ENCODE measurements around the gene SASH1.
"Not testable (repeated sequence)": the region's sequence is repeated elsewhere in the genome, so short reads cannot be mapped to it uniquely, and the experiment has no call there.

- TF ChIP-seq CTCF (IDR thresholded peaks at IDR 0.05; ENCODE audit: extremely low read depth in 1 of 2, insufficient read depth in 1 of 2, low read depth in 1 of 2, low read length in 2 of 2); GATA2 (IDR thresholded peaks at IDR 0.05; ENCODE audit: insufficient read depth, insufficient read length, low read depth, low read length); POLR2A (IDR thresholded peaks at IDR 0.05; ENCODE audit: low read depth, low read length); EZH2 (IDR thresholded peaks at IDR 0.05; ENCODE audit: borderline replicate concordance, low read depth, low read length, severe bottlenecking); POLR2AphosphoS5 (IDR thresholded peaks at IDR 0.05; ENCODE audit: insufficient read depth, low read depth, low read length); MAX (IDR thresholded peaks at IDR 0.05; ENCODE audit: insufficient read depth, insufficient read length): not testable (repeated sequence)
Observed at GRCh38 chr6:148382051-148382450, 39.4 kb downstream of the SASH1 start.

Data from endothelial cell of umbilical vein (primary cell).